ENCODE measurements around the gene GDF11.

Gene GDF11

DNA sequence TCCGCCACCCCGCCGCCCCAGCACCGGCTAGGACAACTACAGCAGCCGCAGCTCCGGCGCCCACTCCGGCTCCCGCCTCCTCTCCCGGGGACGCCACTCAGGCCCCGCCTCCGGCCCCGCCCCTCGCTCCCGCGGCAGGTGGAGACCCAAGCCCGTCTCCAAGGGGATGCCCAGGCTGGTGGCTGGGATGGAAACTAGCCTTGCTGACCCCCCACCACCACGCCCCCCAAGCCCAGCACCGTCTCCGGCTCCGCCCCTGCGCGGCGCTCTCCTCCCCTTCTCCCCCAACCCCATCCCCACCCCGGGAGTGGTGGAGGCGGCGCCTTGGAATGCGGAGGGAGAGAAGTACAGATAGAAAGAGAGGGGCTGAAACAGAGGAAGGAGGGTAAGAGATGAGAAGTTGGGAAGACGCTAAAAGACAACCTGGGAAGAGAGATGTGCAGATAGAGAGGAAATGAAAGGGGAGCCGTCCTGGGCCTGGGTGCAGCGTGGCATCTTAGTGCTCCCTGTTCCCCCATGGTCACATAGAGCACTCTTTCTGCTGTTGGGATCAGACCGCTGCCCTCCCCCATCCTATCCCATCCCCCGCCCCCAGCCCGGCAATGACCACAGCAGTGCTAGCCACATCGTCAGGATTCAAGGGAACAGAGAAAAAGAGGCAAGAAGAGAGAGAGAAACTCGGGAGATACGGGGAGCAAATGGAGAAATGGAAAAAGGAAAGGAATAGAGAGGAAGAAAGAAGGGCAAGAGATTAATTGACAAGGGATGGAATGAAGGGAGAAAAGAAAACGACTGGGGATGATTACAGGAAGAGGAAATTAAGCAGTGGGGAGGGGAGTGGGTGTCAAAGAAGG lies 34.9 kb upstream of the GDF11 start, which contains the start of gene ITGA7:
Gene ITGA7 (minus strand): TSS at position 64 of the 854 bp plus-strand sequence. CDS start 222 bp downstream, outside the sequence.
- H4K91ac ChIP-seq (ENCODE audit: low read depth, low read length, poor library complexity) = no peak within 1 kb of the TSS
- no peak within 1 kb of the TSS for H2BK5ac ChIP-seq (ENCODE audit: low read length)
- peak within 1 kb of the TSS; percentile 79 for H3K27ac ChIP-seq (replicated peaks; ENCODE audit: low read length)
- H3K79me1 ChIP-seq (ENCODE audit: low read depth, low read length) = peaks cover 2% of the 10 kb centered on the region
- H3K14ac ChIP-seq (ENCODE audit: low read length) = no peak within 1 kb of the TSS
- no peaks in the 10 kb centered on the region for H3K36me3 ChIP-seq (replicated peaks in 1 of 2; ENCODE audit: control insufficient read depth in 2 of 2, insufficient read depth in 2 of 2, low read length in 2 of 2)
- H2BK120ac ChIP-seq (ENCODE audit: low read depth, low read length) = peak within 1 kb of the TSS; percentile 10
- WGBS, 2 donors (ENCODE audit: extremely low coverage in 2 of 2, insufficient read length in 2 of 2, insufficient replicate concordance in 1 of 2) = no CpG with 5 or more reads among the region's 39 CpGs
- peak within 1 kb of the TSS; percentile 92 for H2AFZ ChIP-seq (ENCODE audit: low read length)
- H2BK15ac ChIP-seq (ENCODE audit: low read length) = no peak within 1 kb of the TSS
- H3K23ac ChIP-seq (ENCODE audit: low read depth, low read length, poor library complexity) = peak within 1 kb of the TSS; percentile 59
- H3K4me2 ChIP-seq (ENCODE audit: insufficient read depth, low read length, poor library complexity, severe bottlenecking) = peak within 1 kb of the TSS; percentile 86
- H4K8ac ChIP-seq (ENCODE audit: low read depth, low read length) = no peak within 1 kb of the TSS
- H3K4me3 ChIP-seq (ENCODE audit: low read length in 2 of 2) = peak within 1 kb of the TSS; percentile 76 to 92
- peaks cover 0 to 34% (median 0%) of the 10 kb centered on the region in 3 experiments for H3K27me3 ChIP-seq (ENCODE audit: control insufficient read depth in 3 of 3, insufficient read depth in 3 of 3, low read depth in 1 of 3, low read length in 3 of 3)
- peak; percentile 92 for DNase-seq (ENCODE audit: low spot score)
- peak within 1 kb of the TSS; percentile 97 for H3K9ac ChIP-seq (ENCODE audit: low read depth, low read length, poor library complexity)
- peaks cover 15 to 24% of the 10 kb centered on the region in 2 donors for H3K4me1 ChIP-seq (ENCODE audit: control insufficient read depth in 2 of 2, insufficient read depth in 1 of 2, low read depth in 1 of 2, low read length in 2 of 2)
- H3K9me3 ChIP-seq (replicated peaks in 1 of 2; ENCODE audit: control insufficient read depth in 2 of 2, insufficient read depth in 1 of 2, low read depth in 1 of 2, low read length in 2 of 2) = no peaks in the 10 kb centered on the region
- H2BK12ac ChIP-seq (ENCODE audit: low read length) = no peak within 1 kb of the TSS
- H3K4ac ChIP-seq (ENCODE audit: low read length) = no peak within 1 kb of the TSS
- no peak within 1 kb of the TSS for H2AK5ac ChIP-seq (ENCODE audit: low read depth, low read length)
- peak within 1 kb of the TSS; percentile 96 for H3K18ac ChIP-seq (ENCODE audit: low read length)

DNA sequence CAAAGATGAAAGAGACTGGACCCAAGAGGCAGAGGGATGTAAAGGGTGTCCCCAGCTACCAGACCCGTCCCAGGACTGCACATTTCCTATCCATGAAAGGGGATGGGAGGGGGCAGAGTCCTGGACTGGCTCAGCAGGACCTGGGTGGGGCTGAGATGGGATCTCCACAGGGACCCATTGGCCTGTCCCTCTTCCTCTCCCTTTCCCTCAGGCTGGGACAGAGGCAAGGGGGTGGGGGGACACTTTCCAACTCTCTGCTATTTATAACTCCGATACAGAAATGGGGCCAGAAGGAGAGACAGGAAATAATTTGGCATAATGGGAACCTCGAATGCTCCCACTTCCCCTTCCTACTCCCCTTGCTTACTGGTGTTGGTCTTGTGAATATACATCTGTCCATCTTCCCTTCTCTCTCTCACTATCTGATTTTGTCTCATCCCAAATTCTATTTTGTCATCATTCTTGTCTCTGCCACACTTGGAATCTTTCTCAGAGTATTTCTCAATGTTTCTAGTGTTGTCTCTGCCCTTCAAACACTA lies 34.2 kb upstream of the GDF11 start:
- Histone ChIP-seq H3K4me1 (ENCODE audit: control insufficient read depth in 2 of 2, insufficient read depth in 1 of 2, low read depth in 1 of 2, low read length in 2 of 2) (peaks cover 14 to 24% of the 10 kb centered on the region in 2 donors), H2BK12ac (ENCODE audit: low read length) (no peak overlapping the region), H4K91ac (ENCODE audit: low read depth, low read length, poor library complexity) (no peak overlapping the region), H3K27ac (replicated peaks; ENCODE audit: low read length) (no peak overlapping the region), H3K4me3 (ENCODE audit: low read length in 2 of 2) (peak overlapping the region in 1 of 2 donors; percentile 76), H3K79me1 (ENCODE audit: low read depth, low read length) (peaks cover 2% of the 10 kb centered on the region), H3K4me2 (ENCODE audit: insufficient read depth, low read length, poor library complexity, severe bottlenecking) (peak overlapping the region; percentile 86), H3K9me3 (replicated peaks in 1 of 2; ENCODE audit: control insufficient read depth in 2 of 2, insufficient read depth in 1 of 2, low read depth in 1 of 2, low read length in 2 of 2) (no peaks in the 10 kb centered on the region), H2AK5ac (ENCODE audit: low read depth, low read length) (no peak overlapping the region), H3K4ac (ENCODE audit: low read length) (no peak overlapping the region), H3K27me3 (ENCODE audit: control insufficient read depth in 3 of 3, insufficient read depth in 3 of 3, low read depth in 1 of 3, low read length in 3 of 3) (peaks cover 0 to 34% (median 0%) of the 10 kb centered on the region in 3 experiments), H3K36me3 (replicated peaks in 1 of 2; ENCODE audit: control insufficient read depth in 2 of 2, insufficient read depth in 2 of 2, low read length in 2 of 2) (no peaks in the 10 kb centered on the region), H2BK120ac (ENCODE audit: low read depth, low read length) (no peak overlapping the region), H2BK5ac (ENCODE audit: low read length) (no peak overlapping the region), H2BK15ac (ENCODE audit: low read length) (no peak overlapping the region), H2AFZ (ENCODE audit: low read length) (peak overlapping the region; percentile 92), H3K14ac (ENCODE audit: low read length) (no peak overlapping the region), H3K18ac (ENCODE audit: low read length) (no peak overlapping the region), H3K23ac (ENCODE audit: low read depth, low read length, poor library complexity) (no peak overlapping the region), H3K9ac (ENCODE audit: low read depth, low read length, poor library complexity) (peak overlapping the region; percentile 68), H4K8ac (ENCODE audit: low read depth, low read length) (no peak overlapping the region)
- no peak for DNase-seq (ENCODE audit: low spot score)
- no CpG with 5 or more reads among the region's 3 CpGs for WGBS, 2 donors (ENCODE audit: extremely low coverage in 2 of 2, insufficient read length in 2 of 2, insufficient replicate concordance in 1 of 2)

DNA sequence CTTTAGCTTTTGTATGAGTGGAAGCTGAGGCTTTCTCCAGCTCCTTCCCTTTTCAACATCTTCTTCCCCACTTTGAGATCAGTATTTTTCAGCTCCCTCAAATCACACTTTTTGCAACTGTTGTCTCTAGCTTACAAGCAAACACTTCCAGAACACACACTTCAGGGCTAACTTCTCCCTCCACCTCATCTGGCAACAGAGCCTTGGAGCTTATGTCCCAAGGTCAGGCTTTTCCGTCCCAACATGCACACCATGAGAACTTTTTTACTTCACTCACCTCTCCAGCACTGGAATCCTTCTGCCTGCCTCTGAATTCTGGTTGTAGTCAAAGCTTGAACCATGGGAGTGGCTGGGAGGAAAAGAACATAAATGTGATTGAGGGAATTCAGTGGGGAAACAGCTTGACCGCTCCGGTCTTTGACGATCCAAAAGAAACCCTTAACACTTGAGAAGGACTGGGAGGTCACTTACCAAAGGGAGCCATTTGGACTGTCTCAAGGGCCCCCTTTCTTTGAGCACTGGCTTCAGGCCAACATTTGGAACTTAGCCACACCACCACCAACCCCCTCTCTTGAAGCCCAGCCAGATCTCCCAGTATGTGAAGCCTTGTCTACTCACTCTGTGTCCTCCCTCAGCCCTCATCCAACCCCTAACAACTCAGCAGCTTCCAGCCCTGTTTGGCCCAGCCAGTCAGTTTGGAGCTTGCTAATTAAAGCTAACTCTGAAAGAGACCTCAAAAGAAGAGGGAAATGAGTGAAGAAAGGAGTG lies 31.0 kb upstream of the GDF11 start:
- H3K23ac ChIP-seq (ENCODE audit: low read depth, low read length, poor library complexity) = no peak overlapping the region
- no peaks in the 10 kb centered on the region for H3K36me3 ChIP-seq (replicated peaks in 1 of 2; ENCODE audit: control insufficient read depth in 2 of 2, insufficient read depth in 2 of 2, low read length in 2 of 2)
- H3K4me1 ChIP-seq (ENCODE audit: control insufficient read depth in 2 of 2, insufficient read depth in 1 of 2, low read depth in 1 of 2, low read length in 2 of 2) = peaks cover 7 to 12% of the 10 kb centered on the region in 2 donors
- H3K27me3 ChIP-seq (ENCODE audit: control insufficient read depth in 3 of 3, insufficient read depth in 3 of 3, low read depth in 1 of 3, low read length in 3 of 3) = peaks cover 0 to 26% (median 0%) of the 10 kb centered on the region in 3 experiments
- WGBS, 2 donors (ENCODE audit: extremely low coverage in 2 of 2, insufficient read length in 2 of 2, insufficient replicate concordance in 1 of 2) = no CpG with 5 or more reads among the region's 4 CpGs
- H3K27ac ChIP-seq (replicated peaks; ENCODE audit: low read length) = no peak overlapping the region
- H3K4me2 ChIP-seq (ENCODE audit: insufficient read depth, low read length, poor library complexity, severe bottlenecking) = no peak overlapping the region
- H3K9me3 ChIP-seq (replicated peaks in 1 of 2; ENCODE audit: control insufficient read depth in 2 of 2, insufficient read depth in 1 of 2, low read depth in 1 of 2, low read length in 2 of 2) = no peaks in the 10 kb centered on the region
- no peak overlapping the region for H2BK5ac ChIP-seq (ENCODE audit: low read length)
- H3K79me1 ChIP-seq (ENCODE audit: low read depth, low read length) = peaks cover 3% of the 10 kb centered on the region
- no peak overlapping the region for H3K14ac ChIP-seq (ENCODE audit: low read length)
- no peak overlapping the region for H4K8ac ChIP-seq (ENCODE audit: low read depth, low read length)
- H4K91ac ChIP-seq (ENCODE audit: low read depth, low read length, poor library complexity) = no peak overlapping the region
- H3K4ac ChIP-seq (ENCODE audit: low read length) = no peak overlapping the region
- H2AK5ac ChIP-seq (ENCODE audit: low read depth, low read length) = no peak overlapping the region
- no peak overlapping the region for H3K18ac ChIP-seq (ENCODE audit: low read length)
- H2AFZ ChIP-seq (ENCODE audit: low read length) = no peak overlapping the region
- no peak overlapping the region for H2BK12ac ChIP-seq (ENCODE audit: low read length)
- no peak overlapping the region for H2BK15ac ChIP-seq (ENCODE audit: low read length)
- no peak overlapping the region for H2BK120ac ChIP-seq (ENCODE audit: low read depth, low read length)
- no peak overlapping the region for H3K4me3 ChIP-seq (ENCODE audit: low read length in 2 of 2)
- DNase-seq (ENCODE audit: low spot score) = no peak
- H3K9ac ChIP-seq (ENCODE audit: low read depth, low read length, poor library complexity) = no peak overlapping the region

Measured in neuronal stem cell (in vitro differentiated cells).